PC-3 (cell line): ENCODE results near the gene EMX2. TPM values are rescaled to one million over a fixed set of nuclear protein-coding genes. Genes with fewer than 3 reads are reported as not detected.

ENCODE experiments used
- ATAC-seq: fragments of 200-7000 bp; cut with Tn5 transposase; 2 replicates; pipeline ENCODE4 v1.9.1; 2020; ENCODE audit warnings: mild to moderate bottlenecking, moderate library complexity
- BruUV-seq: library from RNA; stranded (reverse); fragments of 400-500 nt; replicated peaks from 2 replicates; lab custom pipeline; 2021; lab: Mats Ljungman, UMichigan
- CTCF ChIA-PET: fragments of 300-600 bp; sonication (Branson Sonifier 250); formaldehyde crosslinking; loops from one replicate; lab custom pipeline; 2022; ENCODE audit warnings: antibody characterized with exemption; lab: Charles Lee
- POLR2A ChIA-PET: fragments of 300-600 bp; sonication (Branson Sonifier 250); formaldehyde crosslinking; loops from one replicate; lab custom pipeline; 2022; ENCODE audit warnings: antibody characterized with exemption; ENCODE audit not compliant: unreplicated experiment; lab: Charles Lee
- DNase-seq: peaks from one replicate; pipeline ENCODE4 v3.0.0-alpha.2; 2015
- H2AFZ ChIP-seq: fragments of 300-600 bp; sonication (generic); 2 replicates; pipeline ENCODE4 v1.6.0; 2016; ENCODE audit warnings: antibody characterized with exemption, low read length
- H3F3A ChIP-seq: fragments of 300-600 bp; sonication (generic); one replicate; pipeline ENCODE4 v1.6.0; 2017; ENCODE audit warnings: antibody characterized with exemption, low read length, control low read depth, mild to moderate bottlenecking; ENCODE audit not compliant: unreplicated experiment
- H3K27ac ChIP-seq: fragments of 300-600 bp; sonication (generic); 2 replicates; pipeline ENCODE4 v1.5.1; 2016; ENCODE audit warnings: mild to moderate bottlenecking, low read length
- H3K27me3 ChIP-seq: fragments of 300-600 bp; sonication (generic); 2 replicates; pipeline ENCODE4 v1.6.1; 2016; ENCODE audit warnings: low read length, mixed read lengths
- H3K36me3 ChIP-seq: fragments of 300-600 bp; sonication (generic); 2 replicates; pipeline ENCODE4 v1.6.1; 2016; ENCODE audit warnings: low read depth, mixed run types, low read length, mixed read lengths
- H3K4me1 ChIP-seq: fragments of 300-600 bp; sonication (generic); 2 replicates; pipeline ENCODE4 v1.5.1; 2016; ENCODE audit warnings: low read length; ENCODE audit not compliant: insufficient read depth
- H3K4me2 ChIP-seq: fragments of 300-600 bp; sonication (generic); 2 replicates; pipeline ENCODE4 v1.6.0; 2016; ENCODE audit warnings: low read length
- H3K4me3 ChIP-seq: fragments of 300-600 bp; sonication (generic); 2 replicates; pipeline ENCODE4 v1.5.1; 2016; ENCODE audit warnings: mild to moderate bottlenecking, low read length, mixed read lengths
- H3K79me2 ChIP-seq: fragments of 300-600 bp; sonication (generic); 2 replicates; pipeline ENCODE4 v1.6.1; 2017; ENCODE audit warnings: low read length, mixed read lengths
- H3K9ac ChIP-seq: fragments of 300-600 bp; sonication (generic); 2 replicates; pipeline ENCODE4 v1.6.0; 2016; ENCODE audit warnings: mild to moderate bottlenecking, low read length
- H3K9me2 ChIP-seq: fragments of 300-600 bp; sonication (generic); replicated peaks from 2 replicates; pipeline ENCODE4 v1.6.1; 2016; ENCODE audit warnings: mixed run types, low read length, mixed read lengths
- H3K9me3 ChIP-seq: fragments of 300-600 bp; sonication (generic); 2 replicates; pipeline ENCODE4 v1.6.1; 2016; ENCODE audit warnings: low read length, mixed read lengths
- H4K20me1 ChIP-seq: fragments of 300-600 bp; sonication (generic); 2 replicates; pipeline ENCODE4 v1.6.1; 2016; ENCODE audit warnings: low read length, mixed read lengths
- EZH2 ChIP-seq: fragments of 300-600 bp; sonication (generic); IDR thresholded peaks from one replicate; pipeline ENCODE4 v1.6.1; 2017; ENCODE audit warnings: antibody characterized with exemption, mild to moderate bottlenecking, low read length; ENCODE audit not compliant: unreplicated experiment
- EZH2phosphoT487 ChIP-seq: fragments of 300-600 bp; sonication (generic); IDR thresholded peaks from 2 replicates; pipeline ENCODE4 v1.6.1; 2018; ENCODE audit warnings: mild to moderate bottlenecking, antibody characterized with exemption, low read length, borderline replicate concordance
- intact Hi-C: fragments of 100-400 bp; cut with micrococcal nuclease; formaldehyde crosslinking; loops from 2 replicates; pipeline ENCODE4 v1.9.0; 2023
- total RNA-seq: library from RNA; depleted of rRNA; stranded (reverse); fragments of >200 nt; gene quantifications from 2 replicates; pipeline ENCODE4 v1.2.3, GENCODE V29; 2014
- TF ChIP-seq, protein P1 (sequence below): fragments of 300-600 bp; sonication (generic); conservative IDR thresholded peaks from 2 replicates; pipeline ENCODE4 v1.5.1; 2017; ENCODE audit warnings: antibody characterized with exemption, low read depth, mild to moderate bottlenecking, low read length

The EMX2 gene
- total RNA-seq, 1 experiment from 2014 or later = not detected

GRCh38 chr10:117534321-117535297, 7.9 kb upstream of the EMX2 start:
- no peaks in the 10 kb centered on the region for H3K9me2 ChIP-seq
- ATAC-seq (peak; percentile 23), DNase-seq (no peak)
- no peaks in the 10 kb centered on the region for H3K9me3 ChIP-seq
- CTCF ChIA-PET = no interaction called here
- BruUV-seq = no TSS peak
- no peaks in the 10 kb centered on the region for H3F3A ChIP-seq
- H3K4me3 ChIP-seq = no peak overlapping the region
- H3K9ac ChIP-seq = no peak overlapping the region
- intact Hi-C loops = no loop called here
- H3K27me3 ChIP-seq = peaks cover 72% of the 10 kb centered on the region
- H3K4me1 ChIP-seq = 0 out of 2 replicates have a peak, but pooled peaks cover 6% of the 10 kb centered on the region
- POLR2A ChIA-PET = no interaction called here
- H3K79me2 ChIP-seq = no peaks in the 10 kb centered on the region
- no peak overlapping the region for H3K27ac ChIP-seq
- no peak overlapping the region for H2AFZ ChIP-seq
- no peak overlapping the region for H3K4me2 ChIP-seq
- no peaks in the 10 kb centered on the region for H4K20me1 ChIP-seq
- TF ChIP-seq EZH2 = no peak
- TF ChIP-seq EZH2phosphoT487 = peak; percentile 68; the same call in 1 of the 2 replicates
- H3K36me3 ChIP-seq = no peaks in the 10 kb centered on the region

- Histone ChIP-seq H3K9ac (no peak overlapping the region), H3K4me1 (0 out of 2 replicates have a peak, but pooled peaks cover 6% of the 10 kb centered on the region), H3F3A (no peaks in the 10 kb centered on the region), H3K27me3 (peaks cover 67% of the 10 kb centered on the region), H2AFZ (no peak overlapping the region), H3K79me2 (no peaks in the 10 kb centered on the region), H3K9me2 (no peaks in the 10 kb centered on the region), H3K27ac (no peak overlapping the region), H3K4me2 (no peak overlapping the region), H4K20me1 (no peaks in the 10 kb centered on the region), H3K4me3 (no peak overlapping the region), H3K9me3 (no peaks in the 10 kb centered on the region), H3K36me3 (no peaks in the 10 kb centered on the region)
- ATAC-seq = no peak
- CTCF ChIA-PET = no interaction called here
- TF ChIP-seq EZH2 = no peak
- TF ChIP-seq EZH2phosphoT487 = peak; percentile 13; the same call in 1 of the 2 replicates
- no peak for DNase-seq
- BruUV-seq = no TSS peak
- POLR2A ChIA-PET = no interaction called here
- intact Hi-C loops = loop anchor here (2.0 kb wide), 1 partner anchor 705 kb away; no protein-coding TSS in a partner anchor
Measured at GRCh38 chr10:117535298-117536071, 7.1 kb upstream of the EMX2 start.

- H3K4me1 ChIP-seq = 0 out of 2 replicates have a peak, but pooled peaks cover 6% of the 10 kb centered on the region
- no peaks in the 10 kb centered on the region for H4K20me1 ChIP-seq
- no peak overlapping the region for H2AFZ ChIP-seq
- ATAC-seq = no peak
- POLR2A ChIA-PET = no interaction called here
- H3K9ac ChIP-seq = no peak overlapping the region
- no peak overlapping the region for H3K27ac ChIP-seq
- H3K9me3 ChIP-seq = no peaks in the 10 kb centered on the region
- BruUV-seq = no TSS peak
- no peak overlapping the region for H3K4me3 ChIP-seq
- no peaks in the 10 kb centered on the region for H3F3A ChIP-seq
- peaks cover 59% of the 10 kb centered on the region for H3K27me3 ChIP-seq
- H3K36me3 ChIP-seq = no peaks in the 10 kb centered on the region
- CTCF ChIA-PET = no interaction called here
- TF ChIP-seq, protein P1, sequence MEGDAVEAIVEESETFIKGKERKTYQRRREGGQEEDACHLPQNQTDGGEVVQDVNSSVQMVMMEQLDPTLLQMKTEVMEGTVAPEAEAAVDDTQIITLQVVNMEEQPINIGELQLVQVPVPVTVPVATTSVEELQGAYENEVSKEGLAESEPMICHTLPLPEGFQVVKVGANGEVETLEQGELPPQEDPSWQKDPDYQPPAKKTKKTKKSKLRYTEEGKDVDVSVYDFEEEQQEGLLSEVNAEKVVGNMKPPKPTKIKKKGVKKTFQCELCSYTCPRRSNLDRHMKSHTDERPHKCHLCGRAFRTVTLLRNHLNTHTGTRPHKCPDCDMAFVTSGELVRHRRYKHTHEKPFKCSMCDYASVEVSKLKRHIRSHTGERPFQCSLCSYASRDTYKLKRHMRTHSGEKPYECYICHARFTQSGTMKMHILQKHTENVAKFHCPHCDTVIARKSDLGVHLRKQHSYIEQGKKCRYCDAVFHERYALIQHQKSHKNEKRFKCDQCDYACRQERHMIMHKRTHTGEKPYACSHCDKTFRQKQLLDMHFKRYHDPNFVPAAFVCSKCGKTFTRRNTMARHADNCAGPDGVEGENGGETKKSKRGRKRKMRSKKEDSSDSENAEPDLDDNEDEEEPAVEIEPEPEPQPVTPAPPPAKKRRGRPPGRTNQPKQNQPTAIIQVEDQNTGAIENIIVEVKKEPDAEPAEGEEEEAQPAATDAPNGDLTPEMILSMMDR = no peak
- TF ChIP-seq EZH2phosphoT487 (no peak), EZH2 (no peak)
- no peaks in the 10 kb centered on the region for H3K9me2 ChIP-seq
- H3K4me2 ChIP-seq = no peak overlapping the region
- intact Hi-C loops = loop anchor here (2.0 kb wide), 1 partner anchor 705 kb away; no protein-coding TSS in a partner anchor
- DNase-seq = no peak
- no peaks in the 10 kb centered on the region for H3K79me2 ChIP-seq
Measured at GRCh38 chr10:117536072-117536865, 6.3 kb upstream of the EMX2 start.
